GM12864 (cell line): ENCODE data around the gene PGS1.
A peak's percentile ranks its signal among the peaks of the same experiment; 100 is the strongest.
"Not testable (repeated sequence)": the region's sequence is repeated elsewhere in the genome, so short reads cannot be mapped to it uniquely, and the experiment has no call there.

ENCODE experiments used
- DNase-seq: peaks from one replicate; pipeline ENCODE4 v3.0.0-alpha.2; 2011; ENCODE audit warnings: low read depth
- H3K4me3 ChIP-seq: 2 replicates; pipeline ENCODE4 v1.5.1; 2011; ENCODE audit warnings: mild to moderate bottlenecking, low read depth, low read length, control low read depth
- TF ChIP-seq, protein P1 (sequence below): IDR thresholded peaks from 2 replicates; pipeline ENCODE4 v1.5.1; 2011; ENCODE audit warnings: low read depth, mild to moderate bottlenecking, moderate library complexity, low read length, control low read depth, inconsistent platforms; ENCODE audit errors: missing control alignments

The PGS1 gene, protein sequence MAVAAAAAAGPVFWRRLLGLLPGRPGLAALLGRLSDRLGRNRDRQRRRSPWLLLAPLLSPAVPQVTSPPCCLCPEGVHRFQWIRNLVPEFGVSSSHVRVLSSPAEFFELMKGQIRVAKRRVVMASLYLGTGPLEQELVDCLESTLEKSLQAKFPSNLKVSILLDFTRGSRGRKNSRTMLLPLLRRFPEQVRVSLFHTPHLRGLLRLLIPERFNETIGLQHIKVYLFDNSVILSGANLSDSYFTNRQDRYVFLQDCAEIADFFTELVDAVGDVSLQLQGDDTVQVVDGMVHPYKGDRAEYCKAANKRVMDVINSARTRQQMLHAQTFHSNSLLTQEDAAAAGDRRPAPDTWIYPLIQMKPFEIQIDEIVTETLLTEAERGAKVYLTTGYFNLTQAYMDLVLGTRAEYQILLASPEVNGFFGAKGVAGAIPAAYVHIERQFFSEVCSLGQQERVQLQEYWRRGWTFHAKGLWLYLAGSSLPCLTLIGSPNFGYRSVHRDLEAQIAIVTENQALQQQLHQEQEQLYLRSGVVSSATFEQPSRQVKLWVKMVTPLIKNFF

DNA sequence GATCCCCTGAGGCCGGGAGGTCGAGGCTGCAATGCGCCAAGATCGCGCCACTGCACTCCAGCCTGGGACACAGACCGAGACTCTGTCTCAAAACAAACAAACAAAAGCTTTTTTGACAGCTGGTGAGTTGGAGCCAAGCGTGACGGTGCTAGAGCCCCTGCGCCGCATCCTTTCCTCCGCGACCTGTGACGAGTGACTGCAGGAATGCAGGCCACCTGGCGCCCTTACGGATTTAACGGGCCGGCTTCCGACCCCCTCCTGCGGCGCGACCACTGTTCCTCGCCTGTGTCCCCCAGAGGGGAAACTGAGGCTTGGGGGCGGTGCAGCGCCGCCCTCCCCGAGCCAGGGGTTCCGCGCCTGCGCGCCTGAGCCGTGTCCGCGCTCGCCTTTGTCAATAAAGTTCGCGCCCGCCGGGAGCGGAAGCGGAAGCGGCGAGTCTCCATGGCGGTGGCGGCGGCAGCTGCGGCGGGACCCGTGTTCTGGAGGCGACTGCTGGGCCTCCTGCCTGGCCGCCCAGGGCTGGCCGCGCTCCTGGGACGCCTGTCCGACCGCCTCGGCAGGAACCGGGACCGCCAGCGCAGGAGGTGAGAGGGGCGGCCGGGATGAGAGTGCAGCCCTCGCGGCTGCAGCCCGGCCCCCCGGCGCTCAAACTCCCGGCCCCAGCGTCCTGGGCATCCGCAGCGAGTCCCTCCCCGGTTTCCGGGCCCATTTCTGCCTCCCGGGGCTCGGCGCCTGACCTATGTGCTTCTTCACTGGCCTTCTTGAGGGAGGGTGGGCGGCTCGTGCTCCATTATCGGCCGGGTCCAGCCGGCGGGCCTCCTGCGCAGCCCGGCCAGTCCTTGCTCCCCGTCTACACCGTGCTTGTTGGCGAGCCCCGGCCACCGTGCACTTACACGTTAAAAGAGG lies at the start of gene PGS1:
PGS1 (plus strand) TSS at position 425 of the 906 bp plus-strand sequence; CDS start at position 442, 17 bp downstream.
- peak within 1 kb of the TSS; percentile 77 for H3K4me3 ChIP-seq
- no peak for DNase-seq
- TF ChIP-seq, protein P1, sequence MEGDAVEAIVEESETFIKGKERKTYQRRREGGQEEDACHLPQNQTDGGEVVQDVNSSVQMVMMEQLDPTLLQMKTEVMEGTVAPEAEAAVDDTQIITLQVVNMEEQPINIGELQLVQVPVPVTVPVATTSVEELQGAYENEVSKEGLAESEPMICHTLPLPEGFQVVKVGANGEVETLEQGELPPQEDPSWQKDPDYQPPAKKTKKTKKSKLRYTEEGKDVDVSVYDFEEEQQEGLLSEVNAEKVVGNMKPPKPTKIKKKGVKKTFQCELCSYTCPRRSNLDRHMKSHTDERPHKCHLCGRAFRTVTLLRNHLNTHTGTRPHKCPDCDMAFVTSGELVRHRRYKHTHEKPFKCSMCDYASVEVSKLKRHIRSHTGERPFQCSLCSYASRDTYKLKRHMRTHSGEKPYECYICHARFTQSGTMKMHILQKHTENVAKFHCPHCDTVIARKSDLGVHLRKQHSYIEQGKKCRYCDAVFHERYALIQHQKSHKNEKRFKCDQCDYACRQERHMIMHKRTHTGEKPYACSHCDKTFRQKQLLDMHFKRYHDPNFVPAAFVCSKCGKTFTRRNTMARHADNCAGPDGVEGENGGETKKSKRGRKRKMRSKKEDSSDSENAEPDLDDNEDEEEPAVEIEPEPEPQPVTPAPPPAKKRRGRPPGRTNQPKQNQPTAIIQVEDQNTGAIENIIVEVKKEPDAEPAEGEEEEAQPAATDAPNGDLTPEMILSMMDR: no peak

DNA sequence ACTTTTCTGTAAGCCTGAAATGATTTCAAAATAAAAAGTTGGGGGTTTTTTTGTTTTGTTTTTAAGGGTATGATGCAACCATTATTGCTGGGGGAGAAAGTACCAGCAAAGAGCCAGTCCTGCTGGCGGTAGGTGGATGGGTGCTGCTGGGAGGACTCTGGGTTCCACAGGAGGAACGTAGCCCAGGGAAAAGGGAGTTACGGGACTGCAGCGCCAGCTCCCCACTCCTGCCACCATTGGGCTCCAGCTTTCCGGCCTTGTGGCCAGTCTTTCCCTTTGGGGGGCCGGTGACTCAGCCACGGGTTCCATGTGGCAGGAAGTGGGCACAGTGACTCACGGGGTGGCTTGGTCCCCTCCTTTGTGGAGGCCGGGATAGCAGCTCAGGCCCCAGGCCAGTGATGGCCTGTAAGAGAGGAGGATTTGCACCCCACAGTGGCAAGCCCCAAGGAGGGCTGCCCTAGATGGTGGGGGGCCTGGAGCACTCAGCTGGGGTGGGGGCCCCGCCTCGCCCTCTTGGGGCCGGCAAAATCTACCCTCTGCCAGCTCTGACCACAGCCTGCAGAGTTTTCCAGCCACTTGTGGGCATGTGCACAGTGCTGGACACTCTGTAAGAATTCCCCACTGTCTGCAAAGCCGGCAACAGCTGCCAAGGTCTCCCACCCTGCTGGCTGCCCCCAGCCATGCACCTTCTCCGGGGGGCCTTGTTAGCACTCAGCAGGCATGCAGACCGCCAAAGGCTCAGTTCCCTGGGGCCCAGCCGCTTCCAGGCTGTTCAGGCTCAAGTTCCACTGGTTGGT lies 49.0 kb upstream of the PGS1 start:
- H3K4me3 ChIP-seq: no peak overlapping the region
- TF ChIP-seq, protein P1: no peak
- DNase-seq: no peak

DNA sequence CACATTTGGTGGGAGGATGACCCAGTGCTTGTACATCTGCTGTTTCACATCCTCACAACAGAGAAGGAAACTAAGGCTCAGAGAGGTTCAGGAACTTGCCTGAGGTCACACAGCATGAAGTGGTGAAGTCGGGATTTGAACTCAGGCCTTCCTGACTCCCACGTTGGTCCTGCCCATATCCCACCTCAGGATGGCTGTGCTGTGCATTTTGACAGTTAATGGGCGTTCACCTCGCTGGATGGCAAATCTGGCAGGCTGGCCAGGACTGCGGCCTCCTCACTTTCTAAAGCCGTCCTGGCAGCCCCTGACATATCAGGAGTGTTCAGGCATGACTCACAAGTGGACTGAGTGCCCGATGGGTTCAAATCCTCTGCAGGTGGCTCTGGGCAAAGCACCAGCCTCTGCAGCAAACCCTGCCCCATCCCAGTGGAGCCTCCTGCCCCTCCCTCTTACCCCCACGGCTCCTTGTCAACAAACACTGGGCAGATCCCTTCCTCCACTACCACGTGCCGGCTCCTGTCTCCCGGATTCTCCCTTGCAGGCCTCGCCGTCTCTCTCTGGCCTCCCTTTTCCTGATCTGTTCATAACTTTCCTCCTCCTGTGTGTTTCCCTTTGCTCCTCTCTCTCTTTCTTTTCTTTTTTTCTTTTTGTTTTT lies 47.8 kb upstream of the PGS1 start:
- TF ChIP-seq, protein P1: no peak
- no peak for DNase-seq
- no peak overlapping the region for H3K4me3 ChIP-seq

DNA sequence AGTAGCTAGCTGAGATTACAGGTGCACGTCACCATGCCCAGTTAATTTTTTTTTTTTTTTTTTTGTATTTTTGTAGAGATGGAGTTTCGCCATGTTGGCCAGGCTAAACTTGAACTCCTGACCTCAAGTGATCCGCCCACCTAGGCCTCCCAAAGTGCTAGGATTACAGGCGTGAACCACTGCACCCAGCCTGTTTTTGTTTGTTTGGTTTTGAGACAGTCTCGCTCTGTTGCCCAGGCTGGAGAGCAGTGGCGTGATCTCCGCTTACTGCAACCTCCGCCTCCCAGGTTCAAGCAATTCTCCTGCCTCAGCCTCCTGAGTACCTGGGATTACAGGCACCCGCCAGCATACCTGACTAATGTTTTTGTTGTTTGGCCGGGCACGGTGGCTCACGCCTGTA lies 47.1 kb upstream of the PGS1 start:
- not testable (repeated sequence) for H3K4me3 ChIP-seq, DNase-seq

DNA sequence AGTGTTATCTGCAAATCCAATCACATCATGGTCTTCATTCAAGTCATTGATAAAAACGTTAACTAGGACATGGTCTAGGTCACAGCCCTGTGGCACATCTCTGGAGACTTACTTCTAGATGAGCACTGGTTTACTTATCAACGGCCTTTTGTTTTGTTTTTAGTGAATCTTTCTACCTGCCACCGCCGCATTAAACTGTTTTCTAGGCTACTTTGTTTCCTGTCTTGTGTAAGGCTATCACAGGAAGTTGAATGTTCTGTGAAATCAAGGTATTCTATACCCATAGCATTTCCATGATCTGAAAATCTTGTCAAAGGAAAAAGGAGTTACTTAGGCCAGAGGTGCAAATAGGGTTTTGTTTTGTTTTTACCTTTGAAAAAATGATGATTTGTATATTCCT lies 45.5 kb upstream of the PGS1 start:
- TF ChIP-seq, protein P1: no peak
- no peak for DNase-seq
- H3K4me3 ChIP-seq: no peak overlapping the region

DNA sequence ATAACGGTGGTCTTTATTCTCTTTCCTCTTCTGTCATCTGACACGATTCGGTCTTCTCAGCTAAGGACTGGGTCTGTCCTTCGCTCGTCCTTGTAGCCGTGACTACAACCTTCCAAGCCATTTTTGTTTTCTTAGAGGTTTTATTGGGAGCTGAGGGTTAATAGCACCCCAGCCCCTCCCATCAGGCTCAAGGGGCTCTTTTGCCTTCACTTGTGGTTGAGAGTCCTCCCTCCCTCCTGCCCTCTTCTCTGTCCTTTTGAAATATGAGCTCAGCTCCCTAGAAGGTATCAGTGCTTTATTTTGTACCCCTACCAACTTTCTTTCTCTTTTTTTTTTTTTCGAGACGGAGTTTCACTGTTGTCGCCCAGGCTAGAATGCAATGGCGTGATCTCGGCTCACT lies 43.2 kb upstream of the PGS1 start:
- no peak overlapping the region for H3K4me3 ChIP-seq
- TF ChIP-seq, protein P1: no peak
- DNase-seq: no peak
